MV-4-11 (cell line): ENCODE data around the gene IQCE.
A peak's percentile ranks its signal among the peaks of the same experiment; 100 is the strongest.

Source experiments
- DNase-seq: peaks from one replicate; lab custom pipeline; 2025; lab: John Stamatoyannopoulos, UW

IQCE gene

GRCh38 chr7:2558629-2559282 is at the start of gene IQCE:
Gene IQCE (plus strand): TSS chr7:2558979. CDS start chr7:2559182, 203 bp downstream.
- peak; percentile 75 for DNase-seq

GRCh38 chr7:2509298-2509906 is 49.4 kb upstream of the IQCE start:
- DNase-seq, result no peak

- no peak for DNase-seq
These were observed 48.5 kb upstream of the IQCE start for GRCh38 chr7:2510130-2510776.

GRCh38 chr7:2510909-2511768 is 47.6 kb upstream of the IQCE start:
- peak; percentile 84 for DNase-seq

- no peak for DNase-seq
These were observed 47.0 kb upstream of the IQCE start for GRCh38 chr7:2511769-2512168.

- no peak for DNase-seq
These were observed 46.6 kb upstream of the IQCE start for GRCh38 chr7:2512179-2512661.

- no peak for DNase-seq
These were observed 46.1 kb upstream of the IQCE start for GRCh38 chr7:2512713-2513112.

- DNase-seq, result no peak
These were observed 45.1 kb upstream of the IQCE start for GRCh38 chr7:2513702-2514101.

GRCh38 chr7:2514473-2515423 is 44.0 kb upstream of the IQCE start:
- no peak for DNase-seq

- DNase-seq, result no peak
These were observed 43.2 kb upstream of the IQCE start for GRCh38 chr7:2515424-2516193.

- no peak for DNase-seq
These were observed 42.6 kb upstream of the IQCE start for GRCh38 chr7:2516194-2516555.

GRCh38 chr7:2517026-2517425 is 41.8 kb upstream of the IQCE start:
- no peak for DNase-seq

- no peak for DNase-seq
These were observed 40.9 kb upstream of the IQCE start for GRCh38 chr7:2517678-2518507.

GRCh38 chr7:2518737-2519118 is 40.1 kb upstream of the IQCE start:
- DNase-seq, result no peak

- peak; percentile 83 for DNase-seq
These were observed 39.5 kb upstream of the IQCE start, which contains the start of gene LFNG for GRCh38 chr7:2519119-2519930. Gene LFNG (plus strand): TSS chr7:2519774. CDS start chr7:2519862, 88 bp downstream.

GRCh38 chr7:2520131-2520760 is 38.5 kb upstream of the IQCE start:
- no peak for DNase-seq

- DNase-seq, result no peak
These were observed 38.0 kb upstream of the IQCE start for GRCh38 chr7:2520761-2521290.

GRCh38 chr7:2521341-2521745 is 37.4 kb upstream of the IQCE start:
- DNase-seq, result no peak
